Activated T-cell treated with anti-CD3 and anti-CD28 coated beads, Interleukin-2, amount 50 U/mL, for 4 hours (primary cell): ENCODE results near the gene TCL1A. TPM values are rescaled to one million over a fixed set of nuclear protein-coding genes. Genes with fewer than 3 reads are reported as not detected.

Experiments used
- ATAC-seq, 2 donors: fragments of 200-7000 bp; cut with Tn5 transposase; one replicate each; pipeline ENCODE4 v1.10.0; 2021
- DNase-seq: peaks from one replicate; pipeline ENCODE4 v3.0.0-alpha.2; 2020
- H3K27me3 Mint-ChIP-seq: one replicate; pipeline ENCODE4 v1.8.0; 2021; ENCODE audit warnings: low read depth, mixed read lengths
- H3K36me3 Mint-ChIP-seq: one replicate; pipeline ENCODE4 v1.8.0; 2022; ENCODE audit warnings: mixed read lengths; ENCODE audit not compliant: insufficient read depth
- H3K4me1 Mint-ChIP-seq: one replicate; pipeline ENCODE4 v1.8.0; 2021; ENCODE audit warnings: low read depth, mixed read lengths
- H3K4me3 Mint-ChIP-seq: one replicate; pipeline ENCODE4 v1.8.0; 2021; ENCODE audit warnings: mild to moderate bottlenecking, moderate library complexity, mixed read lengths
- H3K9me3 Mint-ChIP-seq: one replicate; pipeline ENCODE4 v1.8.0; 2021; ENCODE audit warnings: mixed read lengths
- total RNA-seq, 3 donors: library from RNA; stranded (reverse); gene quantifications; one replicate each; pipeline ENCODE4 v1.2.1, GENCODE V29; 2021

TCL1A gene
- total RNA-seq, 3 donors from 2014 or later: 0.32 to 5.4 (median 0.63) TPM

DNA sequence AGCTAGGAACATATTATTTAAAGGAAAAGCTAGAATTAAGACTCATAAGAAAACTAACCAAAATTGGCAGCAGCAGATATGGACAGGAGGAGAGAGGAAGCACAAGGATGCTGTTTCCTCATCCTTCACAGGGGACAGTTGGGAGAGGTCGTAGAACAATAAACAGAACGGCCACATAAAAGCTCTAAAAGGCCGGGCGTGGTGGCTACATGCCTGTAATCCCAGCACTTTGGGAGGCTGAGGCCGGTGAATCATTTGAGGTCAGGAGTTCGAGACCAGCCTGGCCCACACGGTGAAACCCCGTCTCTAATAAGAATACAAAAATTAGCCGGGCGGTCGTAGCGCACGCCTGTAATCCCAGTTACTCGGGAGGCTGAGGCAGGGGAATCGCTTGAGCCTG is 17.2 kb downstream of the TCL1A start:
- peaks cover 25% of the 10 kb centered on the region for H3K27me3 Mint-ChIP-seq

DNA sequence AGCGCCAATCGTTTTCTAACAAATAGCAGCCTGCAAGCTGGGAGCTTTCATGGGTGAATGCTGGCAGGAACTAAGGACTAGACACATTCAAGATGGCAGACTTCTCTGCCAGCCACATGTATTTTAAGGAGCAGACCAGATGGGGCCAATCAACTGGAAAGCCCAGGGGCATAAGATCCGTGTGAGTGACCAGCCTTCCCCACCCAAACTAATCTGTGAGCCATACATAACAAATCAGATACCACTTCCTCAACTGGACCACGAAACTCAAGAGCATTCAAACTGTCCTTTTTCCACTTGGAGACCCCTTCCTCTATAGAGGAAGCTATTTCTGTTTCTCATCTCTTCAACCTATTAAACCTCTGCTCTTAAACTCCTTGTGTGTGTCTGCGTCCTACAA is 18.0 kb downstream of the TCL1A start:
- Mint-ChIP-seq H3K4me1 (no peaks in the 10 kb centered on the region), H3K9me3 (no peaks in the 10 kb centered on the region), H3K27me3 (peaks cover 25% of the 10 kb centered on the region), H3K4me3 (no peak overlapping the region), H3K36me3 (no peaks in the 10 kb centered on the region)
- ATAC-seq: no peak
- no peak for DNase-seq

More for the DNA sequence above, 17.2 kb downstream of the TCL1A start:
- Mint-ChIP-seq H3K4me3 (no peak overlapping the region), H3K4me1 (no peaks in the 10 kb centered on the region), H3K36me3 (no peaks in the 10 kb centered on the region), H3K9me3 (no peaks in the 10 kb centered on the region)
- DNase-seq: no peak
- ATAC-seq: no peak

DNA sequence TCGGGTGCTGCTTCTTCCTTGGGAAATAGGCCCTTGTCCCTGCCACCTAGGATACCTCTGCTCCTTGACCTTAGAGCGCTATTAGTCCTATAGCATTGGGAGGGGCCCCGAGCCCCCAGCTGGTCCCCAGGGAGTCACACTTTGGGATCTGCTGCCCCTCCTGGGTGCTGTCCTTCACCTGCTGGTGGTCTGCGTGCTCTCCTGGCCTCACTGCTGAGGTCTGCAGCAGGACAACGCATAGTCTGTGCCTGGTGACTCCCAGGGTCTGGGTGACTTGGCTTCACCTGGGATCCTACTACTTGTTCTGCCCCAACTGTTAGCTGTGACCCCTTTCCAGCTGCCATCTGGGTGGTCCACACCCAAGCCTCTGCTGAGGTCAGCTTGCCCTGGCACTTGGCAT is 18.9 kb downstream of the TCL1A start:
- DNase-seq: no peak
- H3K4me3 Mint-ChIP-seq: no peak overlapping the region
- no peaks in the 10 kb centered on the region for H3K36me3 Mint-ChIP-seq
- no peaks in the 10 kb centered on the region for H3K4me1 Mint-ChIP-seq
- H3K9me3 Mint-ChIP-seq: no peaks in the 10 kb centered on the region
- peaks cover 23% of the 10 kb centered on the region for H3K27me3 Mint-ChIP-seq
- ATAC-seq: no peak

DNA sequence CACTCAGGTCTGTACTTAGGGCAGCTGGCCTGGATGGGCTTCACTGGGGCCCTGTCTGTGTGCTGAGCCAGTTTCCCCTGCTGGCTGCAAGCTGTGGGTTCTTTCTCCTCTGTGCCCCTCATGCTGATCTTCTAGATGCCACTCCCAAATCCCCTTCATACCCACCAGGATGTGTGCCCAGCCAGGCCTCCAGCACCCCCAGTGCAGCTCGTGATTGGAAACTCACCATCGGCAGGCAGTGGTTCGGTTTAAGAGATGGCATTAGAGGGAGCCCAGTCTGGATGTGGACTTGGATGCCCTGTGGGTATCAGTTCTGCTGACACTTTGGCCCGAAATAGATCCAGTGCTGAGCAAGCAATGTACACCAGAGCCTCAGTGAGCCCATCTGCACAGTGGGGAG is 21.8 kb downstream of the TCL1A start:
- H3K27me3 Mint-ChIP-seq: peaks cover 18% of the 10 kb centered on the region
- no peak for DNase-seq
- no peak overlapping the region for H3K4me3 Mint-ChIP-seq
- H3K4me1 Mint-ChIP-seq: no peaks in the 10 kb centered on the region
- ATAC-seq: no peak
- H3K9me3 Mint-ChIP-seq: no peaks in the 10 kb centered on the region
- H3K36me3 Mint-ChIP-seq: no peaks in the 10 kb centered on the region

DNA sequence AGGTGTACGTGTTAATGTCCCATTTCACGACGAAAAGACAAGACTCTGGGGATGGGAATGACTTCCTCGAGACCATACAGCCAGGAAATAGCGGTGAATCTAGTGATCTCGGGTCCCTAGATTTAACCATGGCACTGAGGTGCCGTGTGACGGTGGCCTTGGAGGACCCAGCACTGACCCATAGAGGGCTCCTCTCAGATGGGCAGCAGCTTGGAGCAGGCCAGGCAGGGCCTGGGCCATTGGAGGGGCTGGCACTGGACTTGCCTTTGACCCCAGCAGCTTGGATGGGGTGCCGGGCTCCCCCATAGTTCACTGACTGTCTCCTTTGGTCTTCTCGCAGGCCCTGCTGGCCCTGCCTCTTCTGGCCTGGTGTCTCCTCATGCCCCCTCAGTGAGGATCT is 22.3 kb downstream of the TCL1A start:
- ATAC-seq: no peak

DNA sequence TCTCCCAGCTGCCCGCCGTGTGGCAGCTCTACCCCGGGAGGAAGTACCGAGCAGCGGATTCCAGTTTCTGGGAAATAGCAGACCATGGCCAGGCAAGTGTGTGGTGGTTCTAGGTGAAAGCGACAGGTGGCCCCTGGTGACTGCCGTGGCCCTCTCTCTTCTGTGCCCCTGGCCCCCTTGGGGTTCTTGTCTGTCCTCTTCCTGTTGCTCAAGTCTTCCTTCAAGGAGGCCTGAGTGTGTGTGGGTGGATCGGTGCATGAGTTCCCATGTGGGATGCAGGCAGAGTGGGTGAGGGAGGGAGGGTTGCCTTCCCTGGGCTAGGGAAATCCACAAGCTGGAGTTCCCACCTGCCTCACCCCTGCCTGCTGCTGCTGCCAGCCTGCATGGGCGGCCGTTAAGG is 23.1 kb downstream of the TCL1A start:
- no peak overlapping the region for H3K4me3 Mint-ChIP-seq
- H3K27me3 Mint-ChIP-seq: peaks cover 15% of the 10 kb centered on the region
- DNase-seq: no peak
- no peaks in the 10 kb centered on the region for H3K36me3 Mint-ChIP-seq
- no peaks in the 10 kb centered on the region for H3K4me1 Mint-ChIP-seq
- no peaks in the 10 kb centered on the region for H3K9me3 Mint-ChIP-seq
- ATAC-seq: no peak

More for the DNA sequence above, 22.3 kb downstream of the TCL1A start:
- no peaks in the 10 kb centered on the region for H3K36me3 Mint-ChIP-seq
- no peaks in the 10 kb centered on the region for H3K4me1 Mint-ChIP-seq
- DNase-seq: no peak
- no peaks in the 10 kb centered on the region for H3K9me3 Mint-ChIP-seq
- H3K4me3 Mint-ChIP-seq: no peak overlapping the region
- peaks cover 18% of the 10 kb centered on the region for H3K27me3 Mint-ChIP-seq

DNA sequence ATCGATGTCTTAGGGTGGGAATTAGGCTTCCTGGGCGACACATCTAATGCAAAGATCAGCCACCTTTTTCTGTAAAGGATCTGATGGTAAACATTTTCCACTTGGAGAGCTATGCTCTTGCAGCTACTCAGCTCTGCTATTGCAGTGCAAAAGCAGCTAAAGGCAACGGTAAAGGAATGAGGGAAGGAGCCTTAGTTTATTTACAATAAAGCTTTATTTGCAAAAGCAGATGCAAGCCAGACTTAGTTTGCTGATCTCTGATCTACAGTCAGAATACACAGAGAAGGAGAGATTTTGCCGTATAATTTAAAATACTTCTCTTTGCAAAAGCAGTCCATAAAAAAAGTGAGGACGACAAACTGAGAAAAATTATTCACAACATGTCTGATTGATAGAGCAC is 24.5 kb downstream of the TCL1A start:
- H3K9me3 Mint-ChIP-seq: no peaks in the 10 kb centered on the region
- H3K27me3 Mint-ChIP-seq: peaks cover 23% of the 10 kb centered on the region
- no peaks in the 10 kb centered on the region for H3K36me3 Mint-ChIP-seq
- ATAC-seq (no peak), DNase-seq (no peak)
- no peaks in the 10 kb centered on the region for H3K4me1 Mint-ChIP-seq
- H3K4me3 Mint-ChIP-seq: no peak overlapping the region

DNA sequence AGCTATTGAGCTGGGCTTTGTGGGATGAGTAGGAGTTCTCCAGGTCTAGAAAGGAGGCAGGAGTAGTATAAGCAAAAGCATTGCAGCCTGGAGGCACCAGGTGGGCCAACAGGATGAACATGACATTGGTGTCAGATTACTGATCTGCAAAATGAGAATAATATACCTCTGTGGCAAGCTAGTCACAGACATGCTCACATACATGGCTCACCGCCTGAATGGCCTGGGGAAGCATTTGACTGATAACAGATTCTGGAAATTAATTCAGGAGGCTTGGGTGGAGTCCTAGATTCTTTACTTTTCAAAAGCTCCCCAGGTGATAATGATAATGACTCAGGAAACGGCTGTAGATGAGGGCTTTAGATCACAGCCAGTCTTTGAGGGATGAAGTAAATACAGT is 27.0 kb downstream of the TCL1A start:
- H3K4me1 Mint-ChIP-seq: no peaks in the 10 kb centered on the region
- H3K4me3 Mint-ChIP-seq: no peak overlapping the region
- ATAC-seq: no peak
- H3K27me3 Mint-ChIP-seq: peaks cover 17% of the 10 kb centered on the region
- no peaks in the 10 kb centered on the region for H3K9me3 Mint-ChIP-seq
- DNase-seq: no peak
- no peaks in the 10 kb centered on the region for H3K36me3 Mint-ChIP-seq

DNA sequence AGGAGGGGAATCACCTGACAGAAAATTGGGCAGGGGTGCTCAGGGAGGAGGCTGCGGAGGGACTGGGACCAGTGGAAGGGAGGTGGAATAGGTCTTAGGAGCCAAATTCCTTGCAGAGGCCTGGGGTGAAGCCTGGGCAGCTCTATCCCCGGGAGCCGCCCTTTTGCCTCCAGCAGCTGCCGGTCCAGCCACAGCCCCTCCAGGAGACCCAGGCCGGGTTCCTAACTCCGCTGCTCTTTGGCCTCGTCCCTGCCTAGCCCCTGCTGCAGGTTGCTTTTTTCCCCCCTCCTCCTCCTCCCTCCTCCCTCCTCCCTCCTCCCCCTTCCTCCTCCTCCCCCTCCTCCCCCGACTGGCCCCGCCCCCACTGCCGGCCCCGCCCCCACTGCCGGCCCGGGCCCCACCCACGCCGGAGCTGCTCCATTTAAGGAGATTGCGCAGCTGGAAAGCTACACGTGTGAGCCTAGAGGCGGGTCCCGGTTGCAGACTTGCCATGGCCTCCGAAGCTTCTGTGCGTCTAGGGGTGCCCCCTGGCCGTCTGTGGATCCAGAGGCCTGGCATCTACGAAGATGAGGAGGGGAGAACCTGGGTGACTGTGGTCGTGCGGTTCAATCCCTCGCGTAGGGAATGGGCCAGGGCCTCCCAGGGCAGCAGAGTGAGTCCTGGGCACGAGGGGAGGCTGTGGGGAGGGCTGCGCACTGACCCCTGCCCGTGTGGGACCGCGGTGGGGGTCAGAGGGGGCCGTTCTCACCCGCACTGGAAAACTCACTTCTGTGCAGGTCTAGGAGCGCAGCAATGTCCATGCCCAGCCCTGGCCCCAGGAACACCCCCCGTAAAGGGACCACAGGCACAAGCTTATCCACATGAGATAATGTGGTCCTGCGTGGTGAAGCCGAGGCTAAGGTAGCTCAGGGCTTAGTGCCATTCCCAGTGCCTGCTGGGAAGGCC is 27.7 kb downstream of the TCL1A start, which contains the start of gene TCL1B:
Gene TCL1B, plus strand, starts transcription at position 449 of the 945 bp plus-strand sequence. Its CDS starts 42 bp downstream, at position 491.
- H3K4me1 Mint-ChIP-seq: no peaks in the 10 kb centered on the region
- no peak within 1 kb of the TSS for H3K4me3 Mint-ChIP-seq
- peaks cover 17% of the 10 kb centered on the region for H3K27me3 Mint-ChIP-seq
- DNase-seq: no peak
- H3K36me3 Mint-ChIP-seq: no peaks in the 10 kb centered on the region
- H3K9me3 Mint-ChIP-seq: no peaks in the 10 kb centered on the region
- no peak for ATAC-seq

DNA sequence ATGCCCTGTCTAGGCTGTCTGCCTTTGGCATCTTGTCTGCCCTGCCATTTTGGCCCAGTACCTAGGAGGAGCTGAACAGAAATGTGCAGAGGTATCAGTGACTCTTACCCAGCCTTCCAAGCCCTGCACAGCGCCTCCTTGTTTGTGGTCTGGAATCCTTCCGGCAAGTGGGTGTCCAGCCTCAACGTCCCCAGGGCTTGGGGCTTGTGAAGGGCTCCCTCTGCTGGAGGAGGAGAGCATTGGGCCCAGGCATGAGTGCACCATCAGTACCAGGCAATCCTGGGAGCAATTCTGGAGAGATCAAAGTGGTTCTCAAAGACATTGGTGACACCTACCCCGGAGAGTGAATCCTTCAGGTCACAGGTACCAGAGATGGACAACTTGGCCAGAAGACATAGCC is 30.1 kb downstream of the TCL1A start:
- DNase-seq (no peak), ATAC-seq (peak in 1 of 2 donors; percentile 60)
- peaks cover 20% of the 10 kb centered on the region for H3K27me3 Mint-ChIP-seq
- H3K9me3 Mint-ChIP-seq: no peaks in the 10 kb centered on the region
- H3K4me3 Mint-ChIP-seq: no peak overlapping the region
- no peaks in the 10 kb centered on the region for H3K36me3 Mint-ChIP-seq
- no peaks in the 10 kb centered on the region for H3K4me1 Mint-ChIP-seq

DNA sequence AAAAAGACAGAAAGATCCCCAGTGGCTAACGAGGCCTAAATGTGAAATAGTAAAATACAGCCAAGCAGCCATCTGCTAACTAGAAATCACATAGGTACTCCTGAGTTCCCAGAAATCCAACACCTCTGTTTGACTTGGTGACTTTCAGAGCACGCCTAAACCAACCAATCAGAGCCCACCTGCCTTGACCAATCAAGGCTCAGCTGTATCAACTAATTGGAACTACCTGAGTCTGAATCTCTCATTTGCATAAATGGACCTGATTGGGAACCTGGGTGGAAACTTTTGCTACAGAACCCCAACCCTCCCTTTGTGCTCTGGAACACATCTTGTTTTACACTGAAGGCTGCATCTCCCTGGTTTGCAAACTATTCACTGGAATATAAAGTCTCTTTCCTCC is 32.8 kb downstream of the TCL1A start:
- DNase-seq: no peak
- ATAC-seq: no peak
- Mint-ChIP-seq H3K4me1 (no peaks in the 10 kb centered on the region), H3K36me3 (no peaks in the 10 kb centered on the region), H3K9me3 (no peaks in the 10 kb centered on the region), H3K27me3 (peaks cover 29% of the 10 kb centered on the region), H3K4me3 (no peak overlapping the region)

DNA sequence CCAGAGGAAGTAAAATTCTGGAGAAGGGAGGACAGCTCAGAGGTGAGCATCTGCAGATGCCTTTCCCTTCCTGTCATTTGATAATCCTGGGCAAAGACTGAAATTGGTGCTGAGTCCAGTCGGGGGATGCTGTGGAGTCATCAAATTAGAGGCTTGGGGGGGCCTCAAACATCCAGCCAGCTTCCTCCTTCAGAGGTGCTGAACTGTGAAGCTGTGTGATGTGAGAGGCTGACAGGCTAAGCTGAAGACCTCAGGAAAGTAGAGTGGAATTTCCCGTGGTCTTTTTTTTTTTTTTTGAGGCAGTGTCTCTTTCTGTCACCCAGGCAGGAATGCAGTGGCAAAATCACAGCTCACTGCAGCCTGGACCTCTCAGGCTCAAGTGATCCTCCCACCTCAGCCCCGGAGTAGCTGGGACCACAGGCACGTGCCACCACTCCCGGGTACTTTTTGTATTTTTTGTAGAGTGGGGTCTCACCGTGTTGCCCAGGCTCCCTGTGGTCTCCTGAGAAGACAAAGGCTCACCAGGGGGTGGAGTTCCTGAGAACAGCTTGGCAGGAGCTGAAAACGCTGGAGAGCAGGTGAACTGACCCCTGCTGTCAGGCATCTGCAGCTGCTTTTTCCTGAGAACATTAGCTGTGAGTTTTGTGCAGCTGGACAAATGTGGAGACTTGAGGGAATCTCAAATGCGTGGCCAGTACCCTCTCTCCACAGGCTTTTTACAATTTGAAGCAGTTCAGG is 33.8 kb downstream of the TCL1A start:
- Mint-ChIP-seq H3K4me1 (no peaks in the 10 kb centered on the region), H3K36me3 (no peaks in the 10 kb centered on the region), H3K4me3 (no peak overlapping the region), H3K27me3 (peaks cover 32% of the 10 kb centered on the region), H3K9me3 (no peaks in the 10 kb centered on the region)
- DNase-seq: no peak
- ATAC-seq: no peak

DNA sequence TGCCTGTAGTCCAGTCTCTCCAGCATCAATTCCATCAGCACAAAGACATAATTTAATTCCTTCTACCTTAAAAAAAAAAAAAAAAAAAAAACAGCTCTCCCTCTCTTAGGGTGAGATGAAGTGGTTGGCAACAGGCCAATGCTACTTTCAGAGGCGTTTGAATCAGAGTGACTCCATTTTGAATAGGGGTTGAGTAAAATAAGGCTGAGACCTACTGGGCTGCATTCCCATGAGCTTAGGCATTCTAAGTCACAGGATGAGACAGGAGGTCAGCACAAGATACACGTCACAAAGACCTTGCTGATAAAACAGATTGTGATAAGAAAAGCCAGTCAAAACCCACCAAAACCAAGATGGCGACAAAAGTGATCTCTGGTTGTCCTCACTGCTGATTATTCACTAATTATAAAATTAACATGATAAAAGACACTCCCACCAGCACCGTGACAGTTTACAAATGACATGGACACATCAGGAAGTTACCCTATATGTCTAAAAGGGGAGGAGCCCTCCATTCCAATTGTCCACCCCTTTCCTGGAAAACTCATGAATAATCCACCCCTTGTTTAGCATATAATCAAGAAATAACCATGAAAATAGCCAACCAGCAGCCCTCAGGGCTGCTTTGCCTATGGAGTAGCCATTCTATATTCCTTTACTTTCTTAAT is 34.6 kb downstream of the TCL1A start:
- Mint-ChIP-seq H3K9me3 (no peaks in the 10 kb centered on the region), H3K4me1 (no peaks in the 10 kb centered on the region)
- ATAC-seq: no peak

DNA sequence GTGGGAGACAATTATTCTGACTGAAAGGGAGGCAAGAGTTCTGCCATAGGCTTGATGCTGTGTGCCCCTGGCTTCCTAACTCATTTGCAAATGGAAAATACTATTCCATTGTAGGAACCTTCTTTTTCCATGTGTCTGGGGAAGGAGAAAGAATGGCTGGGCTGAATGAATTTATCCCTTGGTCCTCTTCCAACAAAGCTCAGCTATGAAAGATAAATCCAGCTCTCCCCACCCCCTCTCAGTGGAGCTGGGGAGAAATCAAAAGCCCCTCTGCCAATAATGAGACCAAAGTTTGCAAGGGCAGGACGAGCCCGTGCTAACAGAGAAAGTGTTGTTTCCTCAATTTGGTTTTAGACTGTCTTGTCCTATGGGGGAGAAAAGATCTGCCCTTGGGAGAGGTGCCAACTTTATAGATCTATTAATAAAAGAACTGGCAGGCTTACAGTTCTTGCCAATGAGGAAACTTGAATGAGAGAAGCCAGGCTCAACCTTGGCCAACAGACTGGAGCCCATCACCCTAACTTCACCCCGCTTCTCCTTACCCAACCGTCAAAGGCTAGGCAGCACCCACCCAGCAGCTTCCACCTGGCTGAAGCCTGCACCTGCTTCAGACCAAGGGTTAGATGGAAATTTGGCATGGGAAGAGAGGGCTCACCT is 36.6 kb downstream of the TCL1A start:
- DNase-seq: no peak
- Mint-ChIP-seq H3K4me3 (no peak overlapping the region), H3K9me3 (no peaks in the 10 kb centered on the region), H3K4me1 (no peaks in the 10 kb centered on the region), H3K27me3 (peaks cover 29% of the 10 kb centered on the region), H3K36me3 (no peaks in the 10 kb centered on the region)
- ATAC-seq: no peak

More for the DNA sequence above, 34.6 kb downstream of the TCL1A start:
- Mint-ChIP-seq H3K27me3 (peaks cover 29% of the 10 kb centered on the region), H3K36me3 (no peaks in the 10 kb centered on the region), H3K4me3 (no peak overlapping the region)
- no peak for DNase-seq
